ENCODE measurements around the gene THRA. TPM values are rescaled to one million over a fixed set of nuclear protein-coding genes. Genes with fewer than 3 reads are reported as not detected.

The THRA gene
- total and polyA plus RNA-seq, 2 of the 8 experiments (the other 6 are each of a cell fraction or from before 2014, with no cell fraction given) = 6.4 to 10.2 TPM

DNA sequence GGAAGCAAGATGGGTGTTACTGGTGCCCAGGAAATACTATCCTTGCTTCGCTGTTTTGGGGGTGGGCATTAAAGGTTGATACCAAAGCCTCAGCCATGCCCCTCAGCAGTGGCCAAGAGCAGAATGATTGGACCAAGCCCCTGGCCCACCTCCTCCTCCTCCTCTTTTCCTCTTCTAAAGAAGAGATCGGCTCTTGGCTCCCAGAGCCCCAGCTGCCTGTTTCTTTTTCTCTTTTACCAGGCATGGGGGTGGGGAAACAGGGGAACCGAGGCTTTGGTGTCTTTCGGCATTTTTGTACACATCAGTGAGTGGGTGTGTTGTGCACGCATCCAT, 5.8 kb downstream of the THRA start:
- Histone ChIP-seq H3K23ac (ENCODE audit: insufficient read length) (no peak overlapping the region), H2BK5ac (ENCODE audit: low read depth, low read length) (peak overlapping the region; percentile 73; the same call in 1 of the 2 replicates), H2AFZ (ENCODE audit: low read length) (no peak overlapping the region), H3K79me1 (ENCODE audit: low read depth, low read length) (peaks cover 10% of the 10 kb centered on the region; the same call in 1 of the 2 replicates), H3K56ac (replicated peaks; ENCODE audit: insufficient read length, low read depth, low read length) (no peak overlapping the region), H2BK15ac (ENCODE audit: low read length) (peak overlapping the region; percentile 88; the same call in 1 of the 2 replicates), H3K9me3 (ENCODE audit: insufficient read depth in 2 of 2, low read depth in 1 of 2, low read length in 1 of 2) (no peaks in the 10 kb centered on the region), H4K91ac (replicated peaks; ENCODE audit: insufficient read length, low read length) (peak overlapping the region; percentile 75), H3K4me3 (ENCODE audit: extremely low read depth in 1 of 4, insufficient read depth in 2 of 4, low read depth in 3 of 4, low read length in 4 of 4) (peak overlapping the region in 1 of 4 experiments; percentile 39; a peak in 2 of 8 replicates), H2BK12ac (ENCODE audit: low read depth, low read length) (peak overlapping the region; percentile 96), H3K9ac (replicated peaks in 1 of 4; ENCODE audit: extremely low read depth in 1 of 4, low read depth in 3 of 4, low read length in 3 of 4) (no peak overlapping the region), H2AK5ac (ENCODE audit: low read depth, low read length) (peak overlapping the region; percentile 83; the same call in 1 of the 2 replicates), H4K20me1 (replicated peaks in 1 of 2; ENCODE audit: control insufficient read depth in 1 of 2, insufficient read depth in 2 of 2, low read length in 2 of 2) (peaks cover 0 to 9% of the 10 kb centered on the region in 2 experiments), H3K36me3 (ENCODE audit: control insufficient read depth in 2 of 4, insufficient read depth in 4 of 4, low read length in 3 of 4) (no peaks in the 10 kb centered on the region), H3K4me2 (ENCODE audit: insufficient read depth in 1 of 2, low read depth in 2 of 2, low read length in 2 of 2) (peak overlapping the region; percentile 61 to 75), H3K4me1 (replicated peaks in 1 of 4; ENCODE audit: control insufficient read depth in 3 of 4, insufficient read depth in 4 of 4, low read length in 3 of 4) (peaks cover 33 to 66% (median 54%) of the 10 kb centered on the region in 4 experiments), H3K14ac (ENCODE audit: insufficient read length) (no peak overlapping the region), H3K79me2 (ENCODE audit: control insufficient read depth in 1 of 2, insufficient read depth in 2 of 2, low read length in 2 of 2) (no peaks in the 10 kb centered on the region), H3K4ac (replicated peaks; ENCODE audit: insufficient read length, low read depth, low read length) (peak overlapping the region; percentile 36), H3K27me3 (replicated peaks in 1 of 4; ENCODE audit: control insufficient read depth in 3 of 4, extremely low read depth in 1 of 4, insufficient read depth in 3 of 4, low read length in 3 of 4) (peaks cover 0 to 10% (median 6%) of the 10 kb centered on the region in 4 experiments; a peak in 6 of 7 replicates), H4K5ac (ENCODE audit: insufficient read length, low read depth, low read length) (peak overlapping the region; percentile 3), H3K23me2 (ENCODE audit: low read depth, low read length) (peaks cover 5% of the 10 kb centered on the region), H3K27ac (ENCODE audit: low read depth, low read length) (no peak overlapping the region), H4K8ac (ENCODE audit: extremely low read depth, insufficient read depth, low read length) (0 out of 2 replicates have a peak overlapping the region, but pooled peaks have one; percentile 36), H2BK120ac (replicated peaks; ENCODE audit: low read depth, low read length) (peak overlapping the region; percentile 35), H3K18ac (ENCODE audit: extremely low read depth, low read length) (peak overlapping the region; percentile 55), H2BK20ac (ENCODE audit: low read length) (peak overlapping the region; percentile 99)
- 76% methylated on average over 5 of the region's 5 CpGs; no CpG with 5 or more reads in 1 of the 2 experiments for WGBS, 2 experiments (ENCODE audit: extremely low coverage in 1 of 2, insufficient coverage in 1 of 2, insufficient read length in 1 of 2, insufficient replicate concordance in 2 of 2, low coverage in 1 of 2, low lambda C conversion rate in 2 of 2, missing lambda C conversion rate in 1 of 2)
- ChIA-PET POLR2A (ENCODE audit: partially characterized antibody) (interaction anchor here (0.8 to 2.7 kb wide), 6 partner anchors 12 to 37 kb away, joined by 3 to 11 read pairs (median 5); partner anchors contain the start of genes MED24 and NR1D1), CTCF (ENCODE audit: partially characterized antibody) (interaction anchor here (1.1 to 38.4 kb wide), 7 partner anchors 9 to 54 kb away, joined by 3 to 876 read pairs (median 20); partner anchors contain the start of genes MED24 and THRA)
- DNase-seq (ENCODE audit: low read depth in 1 of 2, low spot score in 2 of 2) (no peak), FAIRE-seq (no peak)
- TF ChIP-seq BACH1 (IDR thresholded peaks at IDR 0.05; ENCODE audit: low read length) (no peak), SUZ12 (IDR thresholded peaks at IDR 0.05; ENCODE audit: low read length) (0 out of 2 replicates have a peak, but pooled peaks have one; percentile 11), SAP30 (IDR thresholded peaks at IDR 0.05; ENCODE audit: insufficient read depth, insufficient replicate concordance, low read length) (no peak)

Data from H1 (cell line).